ENCODE data around the gene VSIG4.

VSIG4 gene

DNA sequence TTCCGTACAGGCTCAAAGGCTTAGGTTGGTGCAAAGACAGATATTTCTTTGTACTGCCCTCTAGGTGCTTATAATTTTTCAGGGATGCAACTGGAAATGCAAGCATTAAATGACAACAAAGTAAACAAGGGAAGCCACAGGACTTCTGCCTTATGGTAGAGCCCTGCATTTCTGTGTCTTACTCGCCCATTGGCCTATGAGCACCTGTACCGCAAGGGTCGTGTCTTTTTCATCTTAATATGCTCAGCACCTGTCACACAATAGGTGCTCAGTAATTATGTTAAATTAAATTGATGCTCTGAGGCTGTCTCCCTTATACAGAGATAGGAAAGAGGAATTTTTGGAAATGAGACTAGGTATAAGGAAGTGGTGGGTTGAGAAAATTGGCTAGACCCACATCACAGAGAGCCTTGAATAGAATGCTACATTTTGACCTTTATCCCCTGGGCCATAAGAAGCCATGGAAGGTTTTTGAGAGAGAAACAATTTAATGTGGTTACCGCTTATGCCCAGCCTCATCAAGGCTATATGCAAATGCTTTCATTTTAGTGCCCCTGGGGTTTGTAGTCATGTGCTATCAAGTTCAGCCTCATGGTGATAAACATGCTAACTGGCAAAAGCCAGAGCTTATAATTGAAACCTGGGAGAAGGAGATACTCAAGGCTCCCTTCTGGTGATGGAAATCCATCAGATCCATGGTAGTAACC lies 16.3 kb downstream of the VSIG4 start:
- DNase-seq: no peak

DNA sequence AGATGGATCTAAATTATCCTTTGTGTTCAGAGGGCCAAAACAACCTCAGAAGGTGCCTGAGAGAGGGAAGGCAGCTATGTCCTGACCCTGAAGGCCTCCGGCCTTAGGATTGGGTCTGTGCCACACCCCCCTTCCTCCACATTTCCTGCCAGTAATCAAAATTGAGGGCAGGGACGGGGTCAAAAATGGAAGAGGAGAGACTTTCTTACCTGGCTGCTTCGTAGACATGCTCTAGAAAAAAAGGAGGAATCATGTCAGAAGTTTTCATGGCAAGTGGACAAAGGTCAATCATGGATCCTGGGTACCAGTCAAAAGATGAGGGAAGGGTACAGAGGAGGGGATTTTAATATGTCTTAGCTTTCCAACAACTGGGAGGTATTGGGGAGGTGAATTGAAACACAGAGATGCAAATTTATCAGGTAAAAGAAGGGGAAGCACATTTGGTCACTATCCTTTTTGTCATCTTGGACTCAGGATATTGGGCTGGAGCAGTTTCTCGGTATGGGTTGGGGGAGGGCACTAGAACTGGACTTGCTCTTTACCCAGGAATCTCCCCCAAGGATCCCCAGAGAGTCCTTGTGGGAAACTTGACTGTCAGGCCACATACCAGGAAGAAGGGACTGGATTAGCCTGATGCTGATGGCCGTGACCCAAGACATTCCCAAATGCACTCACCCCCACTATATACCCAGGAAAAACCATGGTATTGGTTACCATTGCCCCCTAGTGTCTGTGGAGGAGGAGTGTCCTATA lies 17.1 kb downstream of the VSIG4 start:
- no peak for DNase-seq

DNA sequence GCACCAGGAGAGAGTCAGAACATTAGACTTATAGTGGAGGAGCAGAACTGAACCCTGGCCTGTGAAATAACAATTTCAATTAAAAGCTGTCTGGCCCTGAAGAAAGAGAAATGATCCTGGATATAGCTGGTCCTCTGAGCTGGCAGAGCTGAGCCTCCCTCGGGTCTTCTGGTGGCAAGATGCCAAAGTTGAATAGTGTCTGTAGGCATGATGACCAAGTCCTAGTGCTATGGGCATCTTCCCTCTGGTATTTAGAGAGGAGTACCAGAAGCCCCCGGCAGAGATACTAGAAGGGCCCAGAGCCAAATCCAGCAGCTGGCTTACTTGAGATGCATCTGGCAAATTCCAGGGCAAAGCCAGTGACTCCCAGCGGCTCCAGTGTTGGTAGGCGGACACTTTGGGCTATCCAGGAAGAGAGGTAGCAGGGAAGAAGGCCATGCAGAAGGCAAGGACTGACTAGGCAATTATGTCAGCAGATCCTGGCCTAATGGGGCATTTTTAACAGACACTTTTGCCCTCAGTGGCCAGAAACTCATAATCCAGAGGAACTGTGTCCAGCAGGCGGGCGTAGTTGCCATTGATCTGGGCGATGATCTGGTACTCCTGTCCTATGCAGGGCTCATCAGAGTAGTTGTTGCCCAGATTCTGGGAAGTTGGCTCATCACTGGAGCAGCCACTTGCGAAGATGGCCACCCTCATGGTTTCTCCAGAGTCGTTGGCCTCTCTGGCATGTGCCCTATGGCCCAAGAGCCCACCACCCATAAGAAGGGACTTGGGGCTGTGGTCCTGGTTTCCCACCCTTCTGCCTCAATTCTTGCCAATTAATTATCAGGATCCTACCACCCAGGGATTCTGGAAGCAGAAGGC lies 17.9 kb downstream of the VSIG4 start:
- DNase-seq: no peak

DNA sequence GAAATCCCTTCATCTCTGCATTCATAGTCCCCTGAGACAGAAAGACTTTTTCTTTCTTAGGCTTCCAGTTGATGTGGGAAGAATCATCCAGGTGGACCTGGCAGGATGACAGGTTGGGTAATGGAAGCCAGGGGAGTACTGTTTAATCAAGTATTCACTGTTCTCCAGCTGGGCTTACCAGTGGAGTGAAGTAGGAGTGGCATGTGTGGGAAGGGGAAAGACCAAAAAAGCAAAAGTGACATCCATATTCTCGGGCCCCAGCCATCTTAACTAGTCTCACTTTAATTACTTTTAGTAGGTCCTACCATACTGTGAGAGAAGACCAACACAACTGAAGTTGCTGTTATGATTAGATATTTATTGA lies 18.5 kb downstream of the VSIG4 start:
- no peak for DNase-seq

DNA sequence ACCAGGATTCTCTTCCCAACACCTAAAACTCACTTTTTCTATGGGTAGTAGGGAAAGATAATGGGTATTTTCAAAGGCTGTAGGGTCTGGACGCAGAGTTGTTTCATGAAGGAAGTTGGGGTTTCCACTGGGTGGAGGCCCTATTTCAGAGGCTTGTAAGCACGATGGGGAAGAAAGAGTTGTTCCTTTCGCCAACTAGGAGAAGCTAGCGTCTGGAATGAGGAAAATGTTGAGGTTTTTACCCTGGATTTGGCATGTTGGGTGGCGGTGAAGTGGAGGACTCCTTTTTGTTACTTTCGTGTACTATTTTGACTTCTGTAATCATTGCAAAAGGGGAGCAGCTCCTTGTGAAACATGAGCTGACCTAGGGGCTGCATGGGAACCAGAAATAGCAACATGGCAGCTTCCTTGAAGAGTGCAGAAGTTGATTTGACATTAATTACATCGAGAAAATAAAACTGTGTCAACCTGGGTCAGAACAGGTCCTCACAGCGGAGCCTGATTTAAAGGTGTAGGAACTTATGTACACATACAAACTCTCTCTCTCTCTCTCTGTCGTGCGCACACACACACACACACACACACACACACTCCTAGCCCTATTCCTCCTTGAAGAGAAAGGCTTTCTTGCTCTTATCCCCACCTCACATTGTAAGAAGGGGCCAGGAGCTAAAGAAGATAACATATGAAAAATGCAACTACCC lies 19.1 kb downstream of the VSIG4 start:
- no peak for DNase-seq

DNA sequence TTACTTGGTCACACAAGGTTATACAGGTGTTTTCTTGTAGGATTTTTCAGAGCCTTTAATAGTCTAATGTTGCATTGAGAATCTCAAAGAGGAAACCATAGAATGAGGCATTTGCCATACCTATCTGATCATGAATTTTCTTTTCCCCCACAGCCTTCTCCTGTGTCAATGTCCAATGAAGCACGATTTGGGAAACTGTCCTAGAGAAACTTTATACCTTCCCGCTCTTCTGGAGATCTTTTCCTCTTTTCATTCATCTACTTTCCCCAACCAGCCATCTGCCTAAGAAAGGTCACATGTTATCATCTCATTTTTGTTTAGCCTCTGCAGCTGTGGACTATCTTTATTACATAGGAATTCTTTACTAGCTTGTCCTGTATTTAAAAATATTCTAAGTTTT lies 19.9 kb downstream of the VSIG4 start:
- no peak for DNase-seq

DNA sequence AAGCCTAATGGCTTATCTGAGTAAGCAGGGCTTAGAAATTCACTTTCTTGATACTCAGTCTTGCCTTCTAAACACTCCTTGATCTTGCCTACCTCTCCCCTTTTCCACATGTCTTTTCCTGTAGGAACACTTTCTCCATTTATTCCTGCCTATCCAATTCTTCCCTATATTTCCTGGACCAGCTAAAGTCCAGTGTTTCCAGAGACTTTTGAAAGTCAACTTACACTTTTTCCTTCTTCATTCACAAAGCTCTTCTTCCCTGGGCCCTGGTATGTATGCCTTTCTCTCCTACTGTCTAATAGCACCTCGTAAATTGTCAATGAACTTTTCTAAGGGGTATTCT lies 20.6 kb downstream of the VSIG4 start:
- no peak for DNase-seq

DNA sequence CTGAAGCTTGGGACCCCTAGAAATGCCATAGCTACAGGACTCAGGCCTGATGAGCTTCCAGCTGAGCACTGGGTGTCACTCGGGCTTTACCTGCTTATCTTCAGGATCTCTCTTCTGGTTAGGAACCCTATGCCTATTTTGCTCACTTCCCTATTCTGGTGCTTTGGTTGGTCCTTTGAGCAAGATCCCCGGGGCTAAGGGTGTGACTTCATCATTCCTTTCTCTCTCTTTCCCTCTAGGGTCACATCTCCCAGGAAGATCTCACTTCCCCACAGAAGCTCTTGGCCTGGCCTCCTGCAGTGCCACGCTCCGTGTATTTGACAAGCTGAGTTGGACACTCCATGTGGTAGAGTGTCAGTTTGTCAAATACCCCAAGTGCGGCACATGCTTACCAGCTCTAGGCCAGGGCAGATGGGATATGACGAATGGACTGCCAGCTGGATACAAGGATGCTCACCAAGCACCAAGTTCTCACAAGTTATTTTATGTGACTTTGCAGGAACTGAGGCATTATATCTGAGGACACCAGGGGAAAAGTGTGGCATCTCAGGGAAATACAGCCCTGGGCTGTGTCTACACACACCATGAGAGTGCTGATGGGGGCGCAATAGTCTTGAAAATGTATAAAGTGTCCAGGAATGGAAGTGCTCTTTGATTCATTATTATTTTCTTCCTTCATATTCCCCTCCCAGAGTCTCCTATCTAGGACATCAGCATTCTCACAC lies 21.1 kb downstream of the VSIG4 start:
- DNase-seq: no peak

DNA sequence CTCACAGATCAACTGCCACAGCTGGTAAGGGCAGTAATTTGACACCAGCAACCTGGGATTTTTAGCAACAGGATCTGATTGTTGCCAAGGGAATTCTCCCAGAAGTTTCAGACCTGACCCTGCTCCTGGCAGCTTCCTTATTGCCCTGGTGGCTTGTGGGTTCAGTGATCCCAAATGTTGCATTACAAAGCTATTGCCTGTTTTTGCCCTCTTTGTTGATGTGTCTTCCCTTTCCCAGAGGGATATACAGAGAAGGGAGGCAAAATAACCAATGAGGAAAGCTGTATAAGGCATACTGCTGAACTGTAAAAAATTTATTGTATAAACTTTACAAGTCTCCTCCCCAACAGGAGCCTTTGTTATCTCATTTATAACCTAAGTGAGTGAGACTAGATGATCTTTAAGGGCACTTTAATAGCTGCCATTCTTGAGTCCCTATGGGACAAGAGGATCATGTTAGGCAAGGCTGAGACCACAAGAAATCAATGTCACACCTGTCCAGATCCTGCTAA lies 22.2 kb downstream of the VSIG4 start:
- DNase-seq: no peak

DNA sequence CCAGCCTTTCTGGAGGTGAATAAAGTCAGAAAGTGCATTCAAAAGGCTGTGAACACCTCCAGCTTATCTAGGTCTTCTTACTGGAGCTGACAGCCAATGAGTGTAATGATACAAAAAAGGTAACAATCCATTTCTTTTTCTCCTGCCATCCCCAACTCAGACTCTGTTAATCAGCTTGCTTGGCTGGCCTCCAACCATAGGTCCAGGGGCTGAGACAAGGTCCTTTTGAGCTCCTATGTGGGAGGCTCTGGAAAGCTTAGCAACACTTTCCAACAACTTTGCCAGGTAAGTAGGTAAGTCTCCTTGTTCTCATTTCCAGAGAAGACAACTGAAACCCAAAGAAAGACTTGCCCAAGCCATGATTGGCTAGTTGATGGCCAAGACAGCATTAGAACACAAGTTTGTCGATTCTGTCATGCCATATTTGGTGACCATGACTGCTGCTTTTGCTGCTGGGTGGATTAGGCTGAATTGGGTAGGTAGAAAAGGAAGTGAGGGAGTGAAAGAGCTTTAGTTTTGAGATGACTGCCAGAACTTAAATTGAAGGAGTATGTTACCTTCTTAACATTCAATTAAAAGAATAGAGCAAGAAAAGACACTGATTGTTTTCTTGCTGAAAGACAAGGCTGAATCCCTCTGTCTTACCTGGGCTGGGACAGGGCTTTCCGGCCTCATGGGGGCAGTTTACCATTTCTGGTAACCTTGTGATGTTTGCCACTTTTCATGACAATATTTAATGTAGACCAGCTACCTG lies 22.8 kb downstream of the VSIG4 start:
- no peak for DNase-seq

DNA sequence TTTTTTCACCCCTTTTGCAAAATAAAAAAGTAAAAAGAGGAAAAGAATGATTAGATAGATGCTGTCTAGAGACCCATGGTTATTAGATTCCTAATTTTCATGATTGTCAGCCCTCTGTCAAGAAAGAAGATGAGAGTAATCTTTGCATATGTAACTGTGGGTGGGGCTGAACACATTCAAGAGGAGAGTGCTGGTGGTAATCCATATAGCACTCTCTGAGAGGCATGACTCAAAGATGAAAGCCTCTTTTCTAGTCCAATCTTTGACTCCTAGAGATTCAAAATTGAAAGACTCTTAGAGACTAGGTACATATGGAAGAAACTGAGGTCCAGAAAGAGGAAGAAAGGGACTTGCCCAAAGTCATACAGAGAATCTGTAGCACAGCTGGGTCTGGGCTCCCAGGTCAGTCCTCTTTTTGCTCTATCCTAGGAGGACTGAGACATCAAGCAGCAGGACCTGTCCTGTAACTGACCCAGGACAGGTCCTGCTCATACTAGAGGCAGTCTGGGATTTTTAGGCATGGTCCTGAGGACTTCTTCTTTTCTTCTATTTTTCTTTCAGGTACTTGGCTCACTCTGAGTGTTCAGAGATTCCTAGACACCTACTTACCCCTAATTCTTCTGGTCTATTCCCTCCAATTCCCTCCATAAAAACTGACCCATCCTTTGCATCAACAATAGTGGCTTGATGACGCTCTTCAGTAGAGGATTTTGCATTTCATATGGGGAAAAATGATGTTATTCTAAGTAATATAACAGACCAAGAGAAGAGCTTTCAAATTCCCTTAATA lies 23.8 kb downstream of the VSIG4 start:
- DNase-seq: no peak

DNA sequence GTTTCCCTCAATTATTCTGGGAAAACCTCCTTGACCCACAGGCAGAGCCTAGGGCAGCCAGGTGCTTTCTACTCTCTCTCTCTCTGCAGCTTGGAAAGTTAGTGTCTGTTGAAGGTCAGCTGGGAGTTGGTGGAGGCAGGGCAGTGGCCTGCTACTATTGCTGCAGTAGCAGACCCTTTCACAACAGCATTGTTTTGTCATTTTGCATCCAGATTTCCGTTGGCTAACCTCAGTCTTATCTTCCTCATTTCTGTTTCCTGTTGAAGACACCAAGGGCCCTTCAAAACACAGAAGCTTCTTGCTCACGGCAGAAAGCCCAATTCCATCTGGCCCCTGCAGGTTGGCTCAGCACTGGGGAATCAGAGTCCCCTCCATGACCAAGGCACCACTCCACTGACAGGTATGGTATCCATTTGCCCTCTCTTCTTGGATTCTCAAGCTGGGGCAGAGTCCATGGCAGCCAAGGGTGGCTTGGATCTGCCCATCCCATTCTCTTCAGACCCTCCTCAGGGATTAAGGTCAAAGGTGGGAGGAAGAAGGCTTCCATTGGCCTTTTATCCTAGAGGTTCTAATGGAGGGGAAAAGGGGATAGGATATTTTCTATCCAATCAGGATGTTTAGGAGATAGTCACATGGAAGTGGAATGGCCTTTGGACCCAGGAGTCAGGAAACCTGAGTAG lies 24.6 kb downstream of the VSIG4 start:
- no peak for DNase-seq

DNA sequence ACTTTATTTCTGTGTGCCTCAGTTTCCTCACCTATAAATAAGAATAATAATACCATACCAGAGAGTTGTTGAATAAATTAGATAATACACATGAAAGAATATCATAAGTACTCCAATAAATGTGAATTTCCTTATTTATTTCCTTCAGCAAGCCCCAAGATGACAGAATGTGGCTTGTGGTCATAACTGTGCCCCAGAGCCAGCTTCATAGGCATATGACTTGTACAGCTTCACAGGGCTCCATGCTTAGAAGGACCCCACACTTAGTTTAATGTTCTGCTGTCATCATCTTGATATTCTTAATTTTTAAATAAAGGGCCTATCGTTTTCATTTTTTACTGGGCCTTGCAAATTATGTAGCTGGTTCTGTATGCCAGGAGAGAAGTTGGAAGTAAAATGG lies 25.3 kb downstream of the VSIG4 start:
- DNase-seq: no peak

DNA sequence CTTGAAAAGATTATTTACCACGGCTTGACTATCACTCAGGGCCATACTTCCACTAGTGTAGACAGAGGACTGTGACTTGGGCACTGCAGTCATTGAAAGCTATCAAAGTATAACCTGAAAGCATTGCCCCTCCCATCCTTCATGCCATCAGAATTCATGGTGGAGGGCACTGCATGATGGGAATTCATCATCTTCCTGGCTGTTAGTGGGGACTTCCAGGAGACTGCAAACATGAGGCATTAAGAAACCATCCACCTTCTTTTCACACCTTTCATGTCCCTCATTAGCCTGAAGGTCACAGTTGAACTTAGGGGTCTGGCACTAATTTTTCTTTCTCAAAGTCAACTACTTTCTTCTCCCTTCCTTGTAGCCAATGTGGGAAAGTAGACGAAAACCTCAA lies 25.8 kb downstream of the VSIG4 start:
- no peak for DNase-seq

DNA sequence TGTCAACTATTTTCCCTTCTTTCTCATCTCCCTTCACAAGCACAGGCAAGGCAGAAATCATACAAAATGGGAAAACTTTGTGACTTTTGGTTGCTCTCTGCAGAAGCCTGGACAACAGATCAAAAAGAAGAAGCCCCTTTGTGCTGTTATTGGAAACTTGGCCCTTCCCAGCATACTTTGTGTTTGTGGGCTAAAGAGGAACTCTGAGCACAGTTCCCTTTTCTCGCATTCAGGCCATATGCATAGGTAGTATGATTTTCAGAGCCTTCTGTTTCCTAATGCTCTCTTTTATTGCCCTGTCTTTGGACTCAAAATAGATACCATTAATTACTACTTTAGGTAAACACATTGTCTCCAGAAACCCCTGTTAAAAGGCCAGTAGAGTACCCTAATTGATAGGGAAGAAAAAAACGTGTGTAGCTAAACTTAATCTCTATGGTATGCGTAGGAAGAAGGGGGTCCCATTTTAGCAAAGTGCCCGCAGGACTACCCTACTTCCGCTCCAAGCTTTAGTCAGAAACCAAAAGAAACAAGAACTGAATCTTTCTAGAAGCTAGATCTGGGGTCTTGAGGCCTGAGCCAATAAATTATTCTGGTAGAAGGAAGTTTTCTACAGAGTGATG lies 26.6 kb downstream of the VSIG4 start:
- no peak for DNase-seq

DNA sequence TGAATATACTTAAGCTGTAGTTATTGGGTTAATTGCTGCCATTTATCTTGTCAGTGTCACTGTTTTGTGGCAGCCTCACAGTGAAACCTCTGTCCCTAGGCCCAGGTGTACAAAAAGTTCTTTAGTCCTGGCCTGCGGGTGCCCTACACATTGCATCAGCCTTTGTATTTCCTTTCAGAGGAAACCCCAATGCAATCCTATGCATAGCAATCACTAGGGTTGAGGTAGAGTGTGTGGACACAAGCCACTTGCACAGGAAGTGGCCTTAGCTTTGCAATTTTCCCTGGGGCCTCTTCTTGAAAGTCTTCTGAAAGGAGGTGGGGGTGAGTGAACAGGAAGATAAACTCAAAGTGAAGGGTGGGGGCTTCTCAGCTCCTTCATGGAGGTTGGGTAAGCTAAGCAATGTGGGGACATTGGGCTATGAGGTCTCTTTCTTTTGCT lies 27.8 kb downstream of the VSIG4 start:
- no peak for DNase-seq

DNA sequence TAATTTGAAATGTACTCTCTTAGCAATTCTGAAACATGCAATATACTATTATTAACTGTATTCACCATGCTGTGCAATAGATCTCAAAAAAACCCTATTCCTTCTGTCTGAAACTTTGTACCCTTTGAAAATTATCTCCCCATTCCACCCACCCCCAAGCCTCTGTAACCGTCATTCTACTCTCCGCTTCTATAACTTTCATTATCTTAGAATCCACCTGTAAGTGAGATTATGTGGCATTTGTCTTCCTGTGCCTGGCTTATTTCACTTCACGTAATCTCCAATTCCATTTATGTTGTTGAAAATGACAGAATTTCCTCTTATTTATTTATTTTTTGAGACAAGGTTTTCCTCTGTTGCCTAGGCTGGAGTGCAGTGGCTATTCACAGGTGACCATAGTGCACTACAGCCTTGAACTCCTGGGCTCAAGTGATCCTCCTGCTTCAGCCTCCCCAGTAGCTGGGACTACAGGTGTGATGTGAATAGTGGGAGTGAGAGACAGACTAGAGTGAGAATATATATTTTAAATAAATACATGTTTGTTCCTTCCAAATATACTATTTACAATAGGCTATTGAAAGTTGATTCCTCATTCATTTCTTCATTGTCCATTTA lies 30.5 kb downstream of the VSIG4 start:
- no peak for DNase-seq

DNA sequence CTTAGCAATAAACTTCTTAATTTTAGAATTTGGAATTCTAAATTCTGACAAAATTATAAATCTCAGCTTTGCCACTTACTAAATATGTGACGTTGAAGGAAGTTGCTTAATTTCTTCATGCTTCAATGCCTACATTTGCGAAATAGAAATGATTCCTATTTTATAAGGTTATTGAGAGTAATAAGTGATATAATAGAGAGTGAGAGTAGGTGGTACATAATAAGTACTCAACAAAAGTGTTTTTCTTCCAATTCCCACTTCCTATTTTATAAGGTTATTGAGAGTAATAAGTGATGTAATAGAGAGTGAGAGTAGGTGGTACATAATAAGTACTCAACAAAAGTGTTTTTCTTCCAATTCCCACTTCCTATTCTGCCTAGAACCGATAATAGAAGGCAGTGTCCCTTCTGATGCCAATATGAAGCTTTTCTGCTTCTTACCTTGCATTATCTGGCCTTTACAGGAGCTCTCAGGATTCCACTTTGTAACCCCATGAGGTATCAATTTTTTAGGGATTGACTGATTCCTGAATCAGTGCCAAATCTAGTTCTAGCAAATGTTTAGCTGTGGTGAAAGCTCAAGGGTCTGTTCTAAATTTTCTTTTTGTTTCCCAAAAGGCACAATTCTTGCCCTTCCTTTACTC lies 31.4 kb downstream of the VSIG4 start:
- no peak for DNase-seq

DNA sequence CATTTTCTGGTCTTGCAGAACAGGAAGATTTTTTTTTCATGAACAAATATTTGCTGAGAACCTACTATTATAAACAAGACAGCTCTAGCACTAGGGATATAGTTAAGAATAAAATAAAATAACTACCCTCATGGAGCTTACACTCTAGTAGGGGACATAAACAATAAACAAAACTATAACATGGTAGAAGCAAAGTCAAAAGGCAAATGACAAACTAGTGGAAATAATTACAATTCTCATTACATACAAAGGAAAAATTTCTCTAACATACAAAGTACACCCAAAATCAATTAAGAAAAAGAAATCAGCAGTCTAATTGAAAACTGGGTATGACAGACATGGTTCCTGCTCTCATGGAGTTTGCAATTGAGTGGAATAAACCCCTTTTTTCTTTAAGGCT lies 32.0 kb downstream of the VSIG4 start:
- no peak for DNase-seq
